Tibial nerve (tissue), 4 donors: ENCODE data around the gene GUCA2B. TPM values are rescaled to one million over a fixed set of nuclear protein-coding genes. Genes with fewer than 3 reads are reported as not detected.

Experiments used
- DNase-seq, 2 donors: peaks; one replicate each; pipeline ENCODE4 v3.0.0-alpha.2; 2019; ENCODE audit warnings: low spot score in 2 of 2
- H3K27ac ChIP-seq, 4 donors: fragments of 200-600 bp; sonication (generic) in 3 of 4; one replicate each; pipeline ENCODE4 v1.5.1; 2017 to 2019; ENCODE audit warnings: mild to moderate bottlenecking in 1 of 4
- H3K27me3 ChIP-seq, 2 donors: fragments of 200-600 bp; sonication (generic) in 1 of 2; one replicate each; pipeline versions ENCODE4 v1.5.1 to v1.6.0; 2017 to 2019
- H3K36me3 ChIP-seq, 3 donors: fragments of 200-600 bp; sonication (generic); one replicate each; pipeline ENCODE4 v1.5.1; 2018 to 2019
- H3K4me1 ChIP-seq, 4 donors: fragments of 200-600 bp; sonication (generic) in 3 of 4; one replicate each; pipeline ENCODE4 v1.5.1; 2017 to 2019
- H3K4me3 ChIP-seq, 4 donors: fragments of 200-600 bp; sonication (generic) in 3 of 4; one replicate each; pipeline ENCODE4 v1.5.1; 2017 to 2019; ENCODE audit warnings: mild to moderate bottlenecking in 1 of 4, moderate library complexity in 1 of 4
- H3K9me3 ChIP-seq, 4 donors: fragments of 200-600 bp; sonication (generic) in 3 of 4; one replicate each; pipeline ENCODE4 v1.5.1; 2017 to 2019
- EP300 ChIP-seq, 2 donors: sonication (generic); formaldehyde crosslinking; IDR thresholded peaks; one replicate each; pipeline ENCODE4 v1.6.1; 2017; ENCODE audit warnings: antibody characterized with exemption in 2 of 2, mild to moderate bottlenecking in 1 of 2
- POLR2A ChIP-seq, 2 donors: fragments of 450-650 bp; IDR thresholded peaks; one replicate each; pipeline ENCODE4 v1.6.1; 2017; ENCODE audit warnings: antibody characterized with exemption in 2 of 2, mild to moderate bottlenecking in 2 of 2, moderate library complexity in 2 of 2
- WGBS, 2 donors: methylation state at CpG; one replicate each; pipeline ENCODE4 v1.1.5; 2018; 5-methylcytosine and 5-hydroxymethylcytosine counted together
- total RNA-seq, 4 donors: library from RNA; depleted of rRNA; stranded (reverse); fragments of >200 nt; gene quantifications; one replicate each; pipeline ENCODE4 v1.1.0, GENCODE V29; 2016
- TF ChIP-seq, protein P1 (sequence below), 5 experiments: fragments of 200-600 bp in 3 of 5; fragments of 450-650 bp in 2 of 5; sonication (generic) in 3 of 5; IDR thresholded peaks; one replicate each; pipeline ENCODE4 v1.5.1; 2016 to 2019; ENCODE audit warnings: antibody characterized with exemption in 5 of 5, mild to moderate bottlenecking in 3 of 5, moderate library complexity in 2 of 5

The GUCA2B gene
- total RNA-seq, 4 donors from 2014 or later: not detected

DNA sequence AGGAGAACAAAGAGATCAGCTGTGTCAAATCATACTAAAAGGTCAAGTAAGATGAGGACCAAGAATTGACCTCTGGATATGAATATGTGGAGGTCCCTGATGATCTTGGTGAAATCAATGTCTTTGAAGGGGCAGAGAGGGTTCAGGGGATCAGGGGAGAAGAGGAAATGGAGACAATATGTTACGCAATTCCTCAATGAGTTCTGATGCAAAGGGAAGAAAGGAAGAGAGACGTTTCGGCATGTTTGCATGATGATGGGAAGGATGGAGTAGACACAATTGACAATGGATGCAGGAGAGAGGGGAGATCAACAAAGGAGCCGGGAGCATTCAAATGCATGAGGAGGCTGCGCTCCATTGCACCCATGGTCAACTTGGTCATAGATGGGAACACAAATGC, 36.0 kb upstream of the GUCA2B start:
- H3K36me3 ChIP-seq: no peaks in the 10 kb centered on the region
- no peak for DNase-seq
- WGBS, 2 donors: 75 to 82% methylated on average over 5 of the region's 5 CpGs
- H3K9me3 ChIP-seq: no peaks in the 10 kb centered on the region
- TF ChIP-seq, protein P1, sequence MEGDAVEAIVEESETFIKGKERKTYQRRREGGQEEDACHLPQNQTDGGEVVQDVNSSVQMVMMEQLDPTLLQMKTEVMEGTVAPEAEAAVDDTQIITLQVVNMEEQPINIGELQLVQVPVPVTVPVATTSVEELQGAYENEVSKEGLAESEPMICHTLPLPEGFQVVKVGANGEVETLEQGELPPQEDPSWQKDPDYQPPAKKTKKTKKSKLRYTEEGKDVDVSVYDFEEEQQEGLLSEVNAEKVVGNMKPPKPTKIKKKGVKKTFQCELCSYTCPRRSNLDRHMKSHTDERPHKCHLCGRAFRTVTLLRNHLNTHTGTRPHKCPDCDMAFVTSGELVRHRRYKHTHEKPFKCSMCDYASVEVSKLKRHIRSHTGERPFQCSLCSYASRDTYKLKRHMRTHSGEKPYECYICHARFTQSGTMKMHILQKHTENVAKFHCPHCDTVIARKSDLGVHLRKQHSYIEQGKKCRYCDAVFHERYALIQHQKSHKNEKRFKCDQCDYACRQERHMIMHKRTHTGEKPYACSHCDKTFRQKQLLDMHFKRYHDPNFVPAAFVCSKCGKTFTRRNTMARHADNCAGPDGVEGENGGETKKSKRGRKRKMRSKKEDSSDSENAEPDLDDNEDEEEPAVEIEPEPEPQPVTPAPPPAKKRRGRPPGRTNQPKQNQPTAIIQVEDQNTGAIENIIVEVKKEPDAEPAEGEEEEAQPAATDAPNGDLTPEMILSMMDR (IDR thresholded peaks at IDR 0.05): no peak
- TF ChIP-seq EP300 (IDR thresholded peaks at IDR 0.05): no peak
- no peak for TF ChIP-seq POLR2A (IDR thresholded peaks at IDR 0.05)
- H3K4me3 ChIP-seq: no peak overlapping the region
- H3K27ac ChIP-seq: no peak overlapping the region
- H3K27me3 ChIP-seq: no peaks in the 10 kb centered on the region
- H3K4me1 ChIP-seq: no peaks in the 10 kb centered on the region

DNA sequence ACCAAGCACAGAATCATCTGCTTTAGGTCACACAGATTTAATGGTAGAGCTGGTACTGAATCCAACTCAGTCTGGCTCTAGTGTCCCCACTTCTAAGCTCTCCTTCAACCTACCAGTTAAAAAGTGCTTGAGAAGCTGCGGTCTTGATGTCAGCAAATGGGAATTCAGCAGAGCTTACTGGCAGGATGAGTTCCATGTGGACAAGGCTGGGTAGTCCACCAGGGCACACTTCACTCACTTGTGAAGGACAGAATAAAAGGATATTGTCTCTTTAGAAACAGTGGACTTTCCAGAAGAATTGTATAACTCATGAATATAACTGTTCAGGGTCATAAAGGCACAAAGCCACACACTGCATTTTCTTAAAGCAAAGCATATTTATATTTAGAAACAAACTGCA, 35.1 kb upstream of the GUCA2B start:
- Histone ChIP-seq H3K27ac (no peak overlapping the region), H3K9me3 (peaks cover 0 to 3% (median 0%) of the 10 kb centered on the region in 4 donors), H3K4me1 (no peaks in the 10 kb centered on the region), H3K36me3 (no peaks in the 10 kb centered on the region), H3K27me3 (no peaks in the 10 kb centered on the region), H3K4me3 (no peak overlapping the region)
- no peak for TF ChIP-seq EP300 (IDR thresholded peaks at IDR 0.05)
- TF ChIP-seq, protein P1 (IDR thresholded peaks at IDR 0.05): no peak
- TF ChIP-seq POLR2A (IDR thresholded peaks at IDR 0.05): no peak
- WGBS, 2 donors: 54 to 57% methylated on average over 1 of the region's 1 CpG
- no peak for DNase-seq

DNA sequence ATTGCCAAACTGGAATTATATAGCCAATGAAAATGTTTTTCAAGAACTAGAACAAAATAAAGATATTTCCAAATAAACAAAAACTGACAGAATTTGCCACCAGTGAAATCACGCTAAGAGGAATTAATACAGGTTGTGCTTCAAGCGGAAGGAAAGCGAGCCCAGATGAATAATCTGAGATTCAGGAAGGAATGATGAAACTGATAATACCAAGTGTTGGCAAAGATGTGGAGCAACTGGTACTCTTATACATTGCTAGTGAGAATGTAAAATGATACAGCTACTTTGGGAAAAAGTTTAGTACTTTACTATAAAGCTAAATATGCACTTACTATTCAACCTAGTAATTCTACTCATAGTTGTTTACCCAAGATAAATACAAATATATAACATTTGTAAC, 30.8 kb upstream of the GUCA2B start:
- 96 to 98% methylated on average over 3 of the region's 3 CpGs for WGBS, 2 donors
- H3K36me3 ChIP-seq: no peaks in the 10 kb centered on the region
- no peaks in the 10 kb centered on the region for H3K4me1 ChIP-seq
- no peak overlapping the region for H3K4me3 ChIP-seq
- H3K27me3 ChIP-seq: no peaks in the 10 kb centered on the region
- no peak overlapping the region for H3K27ac ChIP-seq
- H3K9me3 ChIP-seq: peaks cover 0 to 3% (median 0%) of the 10 kb centered on the region in 4 donors
- no peak for TF ChIP-seq EP300 (IDR thresholded peaks at IDR 0.05)
- TF ChIP-seq, protein P1 (IDR thresholded peaks at IDR 0.05): no peak
- no peak for TF ChIP-seq POLR2A (IDR thresholded peaks at IDR 0.05)
- DNase-seq: no peak

DNA sequence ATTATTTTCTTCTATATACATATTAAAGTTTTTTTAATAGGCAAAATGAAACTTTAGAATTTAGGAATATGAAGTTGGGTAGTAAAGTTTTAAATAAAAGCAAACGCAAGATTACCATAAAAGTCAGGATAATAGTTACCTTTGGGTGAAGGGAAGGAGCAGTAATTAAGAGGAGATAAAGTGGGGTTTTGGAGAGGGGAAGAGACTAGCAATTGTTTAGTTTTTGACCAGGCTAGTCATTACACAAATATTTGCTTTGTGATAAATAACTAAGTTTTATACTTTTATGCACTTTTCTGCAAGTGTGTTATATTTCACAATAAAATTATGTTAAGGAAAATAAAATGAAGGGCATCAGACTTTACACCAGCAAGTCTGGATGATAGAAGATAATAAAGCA, 27.7 kb upstream of the GUCA2B start:
- no peak overlapping the region for H3K4me3 ChIP-seq
- peaks cover 0 to 3% (median 0%) of the 10 kb centered on the region in 4 donors for H3K9me3 ChIP-seq
- no peaks in the 10 kb centered on the region for H3K36me3 ChIP-seq
- no peaks in the 10 kb centered on the region for H3K4me1 ChIP-seq
- 89 to 96% methylated on average over 1 of the region's 1 CpG for WGBS, 2 donors
- no peaks in the 10 kb centered on the region for H3K27me3 ChIP-seq
- DNase-seq: no peak
- TF ChIP-seq EP300 (IDR thresholded peaks at IDR 0.05) (no peak), POLR2A (IDR thresholded peaks at IDR 0.05) (no peak)
- TF ChIP-seq, protein P1 (IDR thresholded peaks at IDR 0.05): no peak
- H3K27ac ChIP-seq: no peak overlapping the region

DNA sequence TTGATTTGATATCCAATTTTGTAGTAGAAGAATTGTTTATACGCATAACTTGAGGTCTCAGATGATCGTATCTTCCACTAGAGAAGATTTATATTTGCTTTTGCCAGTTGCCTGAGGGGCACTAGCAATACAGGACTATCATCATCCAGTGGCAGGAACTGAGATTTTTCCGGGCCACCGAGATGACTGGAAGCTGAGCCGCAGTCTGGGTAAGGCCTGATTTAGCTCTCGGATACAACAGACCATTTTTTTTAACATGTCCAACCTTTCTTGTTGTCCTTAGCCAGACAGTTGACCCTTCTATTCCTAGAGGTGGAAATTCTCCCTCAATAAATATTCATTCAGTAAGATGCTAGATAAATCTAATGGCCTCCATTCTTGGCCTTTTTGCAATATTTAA, 25.4 kb upstream of the GUCA2B start:
- no peak overlapping the region for H3K4me3 ChIP-seq
- no peak for DNase-seq
- no peaks in the 10 kb centered on the region for H3K9me3 ChIP-seq
- no peaks in the 10 kb centered on the region for H3K27me3 ChIP-seq
- no peaks in the 10 kb centered on the region for H3K36me3 ChIP-seq
- 72 to 81% methylated on average over 6 of the region's 6 CpGs for WGBS, 2 donors
- H3K4me1 ChIP-seq: no peaks in the 10 kb centered on the region
- H3K27ac ChIP-seq: no peak overlapping the region
- TF ChIP-seq EP300 (IDR thresholded peaks at IDR 0.05) (no peak), POLR2A (IDR thresholded peaks at IDR 0.05) (no peak)
- TF ChIP-seq, protein P1 (IDR thresholded peaks at IDR 0.05): no peak
